NCI-H1092 (cell line): Measurements from ENCODE around the gene RRM2.

ENCODE experiments used
- DNase-seq: peaks from one replicate; lab custom pipeline; 2025; lab: John Stamatoyannopoulos, UW

Gene RRM2

DNA sequence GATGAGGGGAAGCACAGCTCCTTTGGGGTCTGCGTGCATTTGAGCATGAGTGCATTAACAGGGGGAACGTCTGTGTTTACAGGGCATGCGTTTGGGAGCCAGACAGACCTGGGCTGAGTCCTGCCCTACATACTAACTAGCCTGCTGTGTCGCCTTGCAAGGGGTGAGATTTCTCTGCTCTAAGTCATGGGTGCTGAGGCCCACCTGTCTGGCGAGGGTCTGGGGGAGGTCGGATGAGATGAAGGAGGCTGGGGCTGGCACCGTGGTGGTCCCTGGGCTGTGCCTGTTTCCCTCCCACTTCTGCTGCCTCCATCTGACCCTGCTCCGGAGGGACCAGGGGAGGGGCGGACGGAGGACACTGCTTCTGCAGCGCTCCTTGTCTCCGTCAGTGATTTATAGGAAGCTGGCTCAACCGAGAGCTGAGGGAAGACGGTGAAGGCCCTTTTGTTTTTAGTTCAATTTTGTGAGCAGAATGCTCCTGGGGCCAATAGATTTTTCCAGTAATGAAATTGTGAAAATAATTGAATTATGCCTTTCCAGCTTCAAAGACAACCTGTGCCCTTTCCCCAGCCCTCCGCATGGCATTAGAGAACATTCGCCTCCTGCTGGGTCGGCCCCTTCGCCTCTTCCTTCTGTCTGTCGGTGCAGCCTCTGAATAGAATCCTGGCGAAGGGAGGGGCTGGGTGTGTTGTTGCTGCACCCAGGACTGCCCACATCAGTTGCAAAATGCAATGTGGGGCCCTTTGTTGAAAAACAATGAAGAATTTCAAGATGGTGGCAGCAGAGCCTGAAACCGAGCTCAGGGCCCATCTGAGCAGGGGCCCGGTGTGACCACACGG lies 49.7 kb downstream of the RRM2 start:
- DNase-seq, result no peak

DNA sequence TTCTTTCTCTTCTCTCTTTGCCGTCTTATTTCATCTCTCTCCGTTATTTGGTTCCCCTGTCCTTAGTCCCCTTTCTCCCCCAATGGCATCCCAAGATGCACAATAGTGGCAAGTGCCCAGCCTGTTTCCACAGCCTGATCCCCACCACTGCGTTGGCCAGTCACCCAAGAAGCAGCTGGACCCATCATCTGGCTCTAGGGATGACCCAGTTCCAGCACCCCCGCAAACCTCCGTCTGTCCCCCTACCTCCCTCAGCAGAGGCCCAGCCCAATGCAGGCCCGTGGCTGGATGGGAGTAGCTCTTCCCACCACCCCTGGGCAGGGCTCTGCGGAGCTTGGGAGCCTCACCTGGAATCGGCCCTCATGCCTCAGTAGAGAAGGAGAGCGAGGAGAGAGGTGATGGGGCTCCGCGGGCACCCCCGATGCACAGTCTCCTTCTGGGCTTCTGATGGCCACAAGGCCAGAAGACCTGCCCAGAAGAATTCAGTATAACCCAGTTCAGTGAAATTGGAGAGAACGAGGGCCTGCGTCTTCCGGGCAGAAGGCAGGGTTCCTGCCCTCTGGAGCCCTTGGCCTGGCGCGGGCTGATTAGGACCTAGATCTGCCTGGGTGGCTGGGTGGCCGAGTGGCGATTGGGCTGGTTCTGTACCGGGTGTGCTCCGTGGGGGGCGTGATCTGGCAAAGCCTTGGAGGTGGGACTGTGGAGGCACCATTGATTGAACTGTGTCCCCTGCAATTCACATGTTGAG lies 50.9 kb downstream of the RRM2 start:
- DNase-seq, result no peak

- no peak for DNase-seq
These were observed 51.6 kb downstream of the RRM2 start for GRCh38 chr2:10174173-10174572.

GRCh38 chr2:10175441-10175840 lies 52.9 kb downstream of the RRM2 start:
- no peak for DNase-seq

DNA sequence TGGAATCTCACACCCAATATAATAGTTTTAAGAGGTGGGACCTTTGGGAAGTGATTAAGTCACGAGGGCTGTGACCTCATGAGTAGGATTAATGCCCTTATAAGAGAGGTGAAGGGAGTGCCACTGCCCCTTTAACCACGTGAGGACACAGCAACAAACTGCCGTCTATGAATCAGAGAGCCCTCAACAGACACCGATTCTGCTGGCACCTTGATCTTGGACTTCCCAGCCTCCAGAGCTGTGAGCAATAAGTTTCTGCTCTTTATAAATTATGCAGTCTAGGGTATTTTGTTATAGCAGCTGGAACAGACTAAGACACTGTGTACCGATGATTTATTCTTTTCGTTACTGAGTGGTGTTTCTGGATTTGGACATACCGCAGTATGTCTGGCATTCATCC lies 56.2 kb downstream of the RRM2 start:
- no peak for DNase-seq

DNA sequence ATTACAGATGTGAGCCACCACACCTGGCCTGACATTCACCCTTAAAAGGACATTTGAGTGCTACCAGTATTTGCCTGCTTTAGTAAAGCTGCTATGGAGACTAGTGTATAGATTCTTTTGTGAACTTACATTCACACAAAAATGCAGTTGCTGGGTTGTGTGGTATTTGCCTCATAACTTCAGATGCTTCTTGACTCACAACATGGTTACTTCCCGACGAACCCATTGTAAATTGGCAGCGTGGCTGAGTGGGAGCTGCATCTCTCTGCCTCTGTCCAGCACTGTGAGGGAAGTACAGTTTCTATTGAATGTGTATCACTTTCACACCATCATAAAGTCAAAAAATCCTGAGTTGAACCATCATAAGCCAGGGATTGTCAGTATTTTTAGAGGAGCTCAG lies 56.9 kb downstream of the RRM2 start:
- no peak for DNase-seq

GRCh38 chr2:10180229-10180628 lies 57.7 kb downstream of the RRM2 start:
- no peak for DNase-seq
